ENCODE measurements around the gene ADGRL2. TPM values are rescaled to one million over a fixed set of nuclear protein-coding genes. Genes with fewer than 3 reads are reported as not detected.

The ADGRL2 gene
- total and polyA plus RNA-seq, 2 donors (not counting 3 experiments of a cell fraction or from before 2014, with no cell fraction given), result 32.7 to 46.1 TPM

- no TSS peak for BruUV-seq (replicated peaks)
- FAIRE-seq (no peak), DNase-seq (ENCODE audit: low read depth, low spot score) (no peak)
- H2AFZ ChIP-seq (ENCODE audit: low read depth, low read length), result no peak overlapping the region
- H3K4me1 ChIP-seq (ENCODE audit: control insufficient read depth, extremely low read depth, insufficient read depth, low read length), result no peaks in the 10 kb centered on the region
- H3K36me3 ChIP-seq (ENCODE audit: control insufficient read depth in 2 of 2, extremely low read depth in 1 of 2, insufficient read depth in 2 of 2, low read length in 2 of 2), result no peaks in the 10 kb centered on the region
- H3K27me3 ChIP-seq (ENCODE audit: control insufficient read depth in 2 of 2, insufficient read depth in 2 of 2, low read length in 2 of 2), result no peaks in the 10 kb centered on the region
- intact Hi-C loops (cut with micrococcal nuclease) (no loop called here), dilution Hi-C loops (cut with MboI; ENCODE audit: extremely low pct_ligation_motif_present, low sequenced_read_pairs) (no loop called here)
- no peak overlapping the region for H3K27ac ChIP-seq (ENCODE audit: insufficient read depth, low read depth, low read length)
- TF ChIP-seq POLR2AphosphoS5 (IDR thresholded peaks at IDR 0.05; ENCODE audit: insufficient read depth, low read depth, low read length) (no peak), CTCF (IDR thresholded peaks at IDR 0.05; ENCODE audit: extremely low read depth in 1 of 2, insufficient read depth in 1 of 2, low read depth in 1 of 2, low read length in 2 of 2) (no peak), MAX (IDR thresholded peaks at IDR 0.05; ENCODE audit: insufficient read depth, insufficient read length) (no peak), JUN (IDR thresholded peaks at IDR 0.05; ENCODE audit: borderline replicate concordance, insufficient read depth, insufficient read length, low read depth) (no peak), MYC (IDR thresholded peaks at IDR 0.05; ENCODE audit: low read depth, low read length) (no peak), EZH2 (IDR thresholded peaks at IDR 0.05; ENCODE audit: borderline replicate concordance, low read depth, low read length, severe bottlenecking) (no peak), GATA2 (IDR thresholded peaks at IDR 0.05; ENCODE audit: insufficient read depth, insufficient read length, low read depth, low read length) (no peak)
- CTCF ChIA-PET, result no interaction called here
- H3K9me3 ChIP-seq (replicated peaks; ENCODE audit: control insufficient read depth, insufficient read depth, low read length), result no peaks in the 10 kb centered on the region
- no peaks in the 10 kb centered on the region for H4K20me1 ChIP-seq (replicated peaks; ENCODE audit: control insufficient read depth, extremely low read depth, insufficient read depth, low read length)
- H3K4me2 ChIP-seq (ENCODE audit: insufficient read depth, low read length), result no peak overlapping the region
- H3K4me3 ChIP-seq (replicated peaks in 1 of 3; ENCODE audit: insufficient read depth in 1 of 3, low read depth in 1 of 3, low read length in 3 of 3), result no peak overlapping the region
- no peaks in the 10 kb centered on the region for H3K79me2 ChIP-seq (ENCODE audit: control insufficient read depth, insufficient read depth, low read length)
- H3K9ac ChIP-seq (replicated peaks; ENCODE audit: extremely low read depth, insufficient read depth, low read length), result no peak overlapping the region
- POLR2A ChIA-PET, result no interaction called here
- no peaks in the 10 kb centered on the region for H3K9me1 ChIP-seq (replicated peaks; ENCODE audit: control insufficient read depth, extremely low read depth, insufficient read depth, low read length)
Observed at GRCh38 chr1:81967951-81968350, 167.2 kb downstream of the ADGRL2 start.
